ENCODE results near the gene GALNS. TPM values are rescaled to one million over a fixed set of nuclear protein-coding genes. Genes with fewer than 3 reads are reported as not detected.

Gene GALNS
- total RNA-seq, 1 donor from 2014 or later: 24.7 TPM

- no peak overlapping the region for H3K4me3 Mint-ChIP-seq (ENCODE audit: unreplicated experiment)
- no peak for DNase-seq (ENCODE audit: low spot score)
Observed at GRCh38 chr16:88881007-88881615, 24.4 kb upstream of the GALNS start.

DNA sequence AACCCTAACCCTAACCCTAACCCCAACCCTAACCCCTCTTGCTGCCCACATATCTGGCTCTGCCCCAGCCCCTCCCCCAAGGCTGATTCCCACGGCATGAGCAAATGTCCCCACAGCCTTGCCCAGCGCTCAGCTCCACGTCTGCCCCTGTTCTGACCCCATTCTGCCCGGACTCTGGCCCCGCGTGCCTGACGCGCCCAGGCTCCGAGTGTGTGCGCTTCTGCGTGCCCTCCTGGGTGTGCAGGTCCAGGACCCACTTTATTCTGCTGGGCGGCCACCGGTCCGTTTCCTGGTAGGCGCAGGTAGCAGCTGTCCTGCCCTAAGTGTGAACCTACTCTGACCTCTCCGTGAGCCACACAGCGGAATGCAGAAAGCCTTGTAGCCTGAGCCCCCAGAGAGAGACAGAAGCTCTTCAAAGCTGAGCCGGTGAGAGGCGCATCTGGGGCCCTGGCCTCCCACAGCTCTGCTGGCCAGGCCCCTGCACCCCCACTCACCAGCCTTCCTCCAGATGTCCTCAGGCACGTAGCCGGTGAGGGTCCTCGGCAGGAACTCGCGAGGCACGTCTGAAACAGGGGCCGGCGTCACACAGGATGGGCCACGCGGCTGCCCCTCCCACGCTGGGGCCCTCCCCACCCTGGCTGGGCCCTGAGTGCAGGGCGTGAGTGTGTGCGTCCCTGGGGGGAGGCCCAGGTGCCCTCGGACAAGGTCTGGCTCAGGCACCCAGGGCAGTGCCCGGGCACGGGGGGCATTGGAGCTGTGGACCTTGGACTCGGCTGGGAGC lies 23.7 kb upstream of the GALNS start:
- no peak for DNase-seq (ENCODE audit: low spot score)
- TF ChIP-seq, protein P1, sequence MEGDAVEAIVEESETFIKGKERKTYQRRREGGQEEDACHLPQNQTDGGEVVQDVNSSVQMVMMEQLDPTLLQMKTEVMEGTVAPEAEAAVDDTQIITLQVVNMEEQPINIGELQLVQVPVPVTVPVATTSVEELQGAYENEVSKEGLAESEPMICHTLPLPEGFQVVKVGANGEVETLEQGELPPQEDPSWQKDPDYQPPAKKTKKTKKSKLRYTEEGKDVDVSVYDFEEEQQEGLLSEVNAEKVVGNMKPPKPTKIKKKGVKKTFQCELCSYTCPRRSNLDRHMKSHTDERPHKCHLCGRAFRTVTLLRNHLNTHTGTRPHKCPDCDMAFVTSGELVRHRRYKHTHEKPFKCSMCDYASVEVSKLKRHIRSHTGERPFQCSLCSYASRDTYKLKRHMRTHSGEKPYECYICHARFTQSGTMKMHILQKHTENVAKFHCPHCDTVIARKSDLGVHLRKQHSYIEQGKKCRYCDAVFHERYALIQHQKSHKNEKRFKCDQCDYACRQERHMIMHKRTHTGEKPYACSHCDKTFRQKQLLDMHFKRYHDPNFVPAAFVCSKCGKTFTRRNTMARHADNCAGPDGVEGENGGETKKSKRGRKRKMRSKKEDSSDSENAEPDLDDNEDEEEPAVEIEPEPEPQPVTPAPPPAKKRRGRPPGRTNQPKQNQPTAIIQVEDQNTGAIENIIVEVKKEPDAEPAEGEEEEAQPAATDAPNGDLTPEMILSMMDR (IDR thresholded peaks at IDR 0.05; ENCODE audit: unreplicated experiment): no peak
- Mint-ChIP-seq H3K36me3 (ENCODE audit: low read depth, unreplicated experiment) (no peaks in the 10 kb centered on the region), H3K4me3 (ENCODE audit: unreplicated experiment) (no peak overlapping the region), H3K4me1 (ENCODE audit: unreplicated experiment) (no peaks in the 10 kb centered on the region), H3K27ac (ENCODE audit: unreplicated experiment) (no peak overlapping the region), H3K9me3 (ENCODE audit: unreplicated experiment) (no peaks in the 10 kb centered on the region), H3K27me3 (ENCODE audit: unreplicated experiment) (peaks cover 2% of the 10 kb centered on the region)

More at GRCh38 chr16:88881007-88881615, 24.4 kb upstream of the GALNS start:
- Mint-ChIP-seq H3K27ac (ENCODE audit: unreplicated experiment) (no peak overlapping the region), H3K9me3 (ENCODE audit: unreplicated experiment) (no peaks in the 10 kb centered on the region), H3K36me3 (ENCODE audit: low read depth, unreplicated experiment) (no peaks in the 10 kb centered on the region), H3K27me3 (ENCODE audit: unreplicated experiment) (peaks cover 2% of the 10 kb centered on the region), H3K4me1 (ENCODE audit: unreplicated experiment) (no peaks in the 10 kb centered on the region)
- TF ChIP-seq, protein P1 (IDR thresholded peaks at IDR 0.05; ENCODE audit: unreplicated experiment): no peak

- H3K4me1 Mint-ChIP-seq (ENCODE audit: unreplicated experiment): no peaks in the 10 kb centered on the region
- no peaks in the 10 kb centered on the region for H3K9me3 Mint-ChIP-seq (ENCODE audit: unreplicated experiment)
- DNase-seq (ENCODE audit: low spot score): no peak
- H3K4me3 Mint-ChIP-seq (ENCODE audit: unreplicated experiment): no peak overlapping the region
- no peaks in the 10 kb centered on the region for H3K36me3 Mint-ChIP-seq (ENCODE audit: low read depth, unreplicated experiment)
- peaks cover 3% of the 10 kb centered on the region for H3K27me3 Mint-ChIP-seq (ENCODE audit: unreplicated experiment)
- H3K27ac Mint-ChIP-seq (ENCODE audit: unreplicated experiment): no peak overlapping the region
- TF ChIP-seq, protein P1 (IDR thresholded peaks at IDR 0.05; ENCODE audit: unreplicated experiment): no peak
Observed at GRCh38 chr16:88879788-88880055, 23.0 kb upstream of the GALNS start.

DNA sequence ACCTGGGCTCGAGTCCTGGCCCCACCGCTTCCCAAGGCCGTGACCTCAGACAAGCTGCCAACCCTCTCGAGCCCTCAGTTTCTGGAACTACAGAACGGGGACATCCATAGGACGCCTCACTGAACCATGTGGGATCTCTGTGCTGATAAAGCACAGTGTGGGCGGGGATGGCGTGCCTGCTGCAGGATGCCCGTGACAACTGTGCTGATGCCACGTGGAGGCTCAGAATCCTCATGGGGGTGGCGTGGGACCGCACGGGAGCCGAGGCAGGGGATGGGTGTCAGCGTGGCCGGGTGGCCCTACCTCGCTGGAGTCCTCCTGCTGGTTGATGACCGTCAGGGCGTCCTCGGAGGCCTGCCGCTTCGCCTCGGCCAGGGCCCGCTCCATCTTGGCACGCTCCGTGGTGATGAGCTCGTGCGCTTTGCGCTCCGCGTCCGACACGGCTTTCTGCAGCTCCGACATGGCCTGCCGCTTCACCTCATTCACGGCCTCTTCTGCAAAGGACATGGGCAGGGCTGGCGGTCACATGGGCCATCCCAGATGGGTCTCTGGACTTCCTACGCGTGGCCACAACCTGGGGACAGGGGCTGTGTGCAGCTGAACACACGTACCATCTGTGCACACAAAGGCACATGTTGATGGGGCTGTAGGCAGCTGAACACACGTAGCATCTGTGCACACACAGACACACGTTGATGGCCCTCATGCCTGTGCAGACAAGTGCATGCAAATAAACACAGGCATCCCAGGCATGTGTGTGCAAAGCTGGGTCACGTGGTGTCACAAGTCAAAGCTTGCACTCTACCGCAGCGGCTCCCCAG lies 22.4 kb upstream of the GALNS start:
- peaks cover 3% of the 10 kb centered on the region for H3K27me3 Mint-ChIP-seq (ENCODE audit: unreplicated experiment)
- H3K36me3 Mint-ChIP-seq (ENCODE audit: low read depth, unreplicated experiment): no peaks in the 10 kb centered on the region
- no peak for DNase-seq (ENCODE audit: low spot score)
- H3K4me3 Mint-ChIP-seq (ENCODE audit: unreplicated experiment): no peak overlapping the region
- TF ChIP-seq, protein P1 (IDR thresholded peaks at IDR 0.05; ENCODE audit: unreplicated experiment): no peak
- H3K27ac Mint-ChIP-seq (ENCODE audit: unreplicated experiment): no peak overlapping the region
- no peaks in the 10 kb centered on the region for H3K4me1 Mint-ChIP-seq (ENCODE audit: unreplicated experiment)
- H3K9me3 Mint-ChIP-seq (ENCODE audit: unreplicated experiment): no peaks in the 10 kb centered on the region

Data from endothelial cell (in vitro differentiated cells).